ENCODE results near the gene IQCN.

Gene IQCN

DNA sequence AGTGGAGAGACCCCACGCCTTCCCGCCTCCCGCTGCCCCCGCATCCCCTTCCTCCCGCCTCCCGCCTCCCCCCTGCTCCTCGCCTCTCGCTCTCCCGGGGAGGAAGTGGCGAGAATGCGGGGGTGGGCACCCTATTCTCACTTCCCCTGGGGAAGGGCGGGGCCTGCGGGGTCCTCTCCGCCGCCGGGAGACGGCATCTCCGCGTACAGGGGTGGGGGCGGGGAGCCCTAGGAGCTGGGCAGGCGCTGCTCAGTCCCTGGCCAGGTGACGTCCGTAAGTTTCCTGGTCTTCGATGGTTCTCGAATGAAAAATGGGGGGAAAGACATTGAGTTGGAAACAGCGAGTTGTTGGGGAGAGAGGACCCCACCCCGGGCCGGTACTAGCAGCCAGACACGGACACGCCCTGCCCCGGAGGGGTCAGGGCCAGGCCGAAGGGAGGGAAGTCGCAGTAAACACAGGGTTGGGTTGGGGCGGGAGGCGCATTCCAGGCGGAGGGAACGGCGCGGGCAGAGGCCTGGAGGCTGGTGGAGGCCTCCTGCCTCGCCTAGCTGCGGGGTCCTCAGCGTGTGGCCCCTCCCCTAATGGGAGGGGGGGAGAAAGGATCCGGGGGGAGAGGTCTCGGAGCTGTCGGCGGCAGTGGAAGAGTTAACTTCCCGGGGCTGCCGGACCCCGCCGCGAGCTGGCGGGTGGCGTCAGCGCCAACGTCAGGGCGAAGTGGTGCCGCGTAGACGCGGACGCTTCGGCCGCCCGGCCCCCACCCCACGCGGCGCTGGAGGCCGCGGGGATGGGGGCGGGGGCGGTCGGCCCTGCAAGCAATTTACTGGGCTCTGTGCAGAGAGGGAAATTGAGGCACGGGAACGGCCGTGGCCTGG, 17.6 kb upstream of the IQCN start:
- H3K27ac ChIP-seq = peak overlapping the region; percentile 97 to 100
- peak overlapping the region; percentile 81 for H3K4me3 ChIP-seq
- TF ChIP-seq, protein P1, sequence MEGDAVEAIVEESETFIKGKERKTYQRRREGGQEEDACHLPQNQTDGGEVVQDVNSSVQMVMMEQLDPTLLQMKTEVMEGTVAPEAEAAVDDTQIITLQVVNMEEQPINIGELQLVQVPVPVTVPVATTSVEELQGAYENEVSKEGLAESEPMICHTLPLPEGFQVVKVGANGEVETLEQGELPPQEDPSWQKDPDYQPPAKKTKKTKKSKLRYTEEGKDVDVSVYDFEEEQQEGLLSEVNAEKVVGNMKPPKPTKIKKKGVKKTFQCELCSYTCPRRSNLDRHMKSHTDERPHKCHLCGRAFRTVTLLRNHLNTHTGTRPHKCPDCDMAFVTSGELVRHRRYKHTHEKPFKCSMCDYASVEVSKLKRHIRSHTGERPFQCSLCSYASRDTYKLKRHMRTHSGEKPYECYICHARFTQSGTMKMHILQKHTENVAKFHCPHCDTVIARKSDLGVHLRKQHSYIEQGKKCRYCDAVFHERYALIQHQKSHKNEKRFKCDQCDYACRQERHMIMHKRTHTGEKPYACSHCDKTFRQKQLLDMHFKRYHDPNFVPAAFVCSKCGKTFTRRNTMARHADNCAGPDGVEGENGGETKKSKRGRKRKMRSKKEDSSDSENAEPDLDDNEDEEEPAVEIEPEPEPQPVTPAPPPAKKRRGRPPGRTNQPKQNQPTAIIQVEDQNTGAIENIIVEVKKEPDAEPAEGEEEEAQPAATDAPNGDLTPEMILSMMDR (IDR thresholded peaks at IDR 0.05) = no peak
- DNase-seq (ENCODE audit: low spot score) = peak; percentile 92

DNA sequence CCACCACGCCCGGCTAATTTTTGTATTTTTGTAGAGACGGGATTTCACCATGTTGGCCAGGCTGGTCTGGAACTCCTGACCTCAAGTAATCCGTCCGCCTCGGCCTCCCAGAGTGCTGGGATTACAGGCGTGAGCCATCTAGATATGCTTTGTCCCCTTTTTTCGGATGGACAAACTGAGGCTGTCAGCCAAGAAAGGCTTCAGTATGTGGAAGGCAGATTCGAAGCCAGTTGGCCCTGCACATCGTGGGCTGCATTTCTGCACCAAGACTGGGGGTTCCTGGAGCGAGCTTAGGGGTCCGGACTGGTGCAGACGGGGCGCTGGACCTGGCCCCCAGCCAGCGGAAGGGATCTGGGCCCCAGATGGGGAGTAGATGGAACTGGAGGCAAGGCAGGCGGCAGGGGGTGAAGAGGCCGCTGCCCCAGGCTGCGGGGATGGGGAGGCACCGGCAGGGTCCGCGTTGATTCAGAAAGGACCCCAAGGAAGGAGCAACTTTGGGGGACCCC, 16.8 kb upstream of the IQCN start:
- peak overlapping the region; percentile 97 to 100 for H3K27ac ChIP-seq
- TF ChIP-seq, protein P1 (IDR thresholded peaks at IDR 0.05) = no peak
- no peak for DNase-seq (ENCODE audit: low spot score)
- peak overlapping the region; percentile 81 for H3K4me3 ChIP-seq

DNA sequence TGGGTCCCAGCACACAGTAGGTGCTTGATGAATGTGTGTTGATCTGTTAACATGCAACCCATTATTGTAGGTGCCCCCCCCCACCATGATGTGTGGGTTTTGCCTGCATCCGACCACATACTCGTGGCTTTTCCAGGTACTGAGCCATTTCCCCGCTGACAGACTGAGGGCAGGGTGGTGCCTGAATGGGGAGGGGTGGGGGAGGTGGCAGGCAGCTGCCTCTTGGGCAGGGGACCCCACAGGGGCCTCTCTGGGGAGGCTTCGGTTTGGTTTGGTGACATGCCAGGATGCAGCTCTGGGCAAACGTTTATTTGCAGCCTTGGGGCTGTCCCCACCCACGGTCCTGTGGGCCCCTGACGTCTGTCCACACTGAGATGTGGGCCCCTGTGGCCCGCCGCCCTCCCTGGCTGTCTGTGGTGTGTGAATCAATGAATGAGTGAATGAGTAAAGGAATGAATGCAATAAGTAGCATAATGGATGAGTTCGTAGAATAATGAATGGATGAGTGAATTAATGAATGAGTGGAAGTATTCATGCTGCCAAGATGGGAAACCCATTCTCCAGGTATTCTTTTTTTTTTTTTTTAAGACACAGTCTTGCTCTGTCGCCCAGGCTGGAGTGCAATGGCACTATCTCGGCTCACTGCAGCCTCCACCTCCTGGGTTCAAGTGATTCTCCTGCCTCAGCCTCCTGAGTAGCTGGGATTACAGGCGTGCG, 16.2 kb upstream of the IQCN start:
- DNase-seq (ENCODE audit: low spot score) = no peak
- Histone ChIP-seq H3K4me3 (peak overlapping the region; percentile 23), H3K27ac (peak overlapping the region; percentile 97 to 100)
- TF ChIP-seq, protein P1 (IDR thresholded peaks at IDR 0.05) = no peak

DNA sequence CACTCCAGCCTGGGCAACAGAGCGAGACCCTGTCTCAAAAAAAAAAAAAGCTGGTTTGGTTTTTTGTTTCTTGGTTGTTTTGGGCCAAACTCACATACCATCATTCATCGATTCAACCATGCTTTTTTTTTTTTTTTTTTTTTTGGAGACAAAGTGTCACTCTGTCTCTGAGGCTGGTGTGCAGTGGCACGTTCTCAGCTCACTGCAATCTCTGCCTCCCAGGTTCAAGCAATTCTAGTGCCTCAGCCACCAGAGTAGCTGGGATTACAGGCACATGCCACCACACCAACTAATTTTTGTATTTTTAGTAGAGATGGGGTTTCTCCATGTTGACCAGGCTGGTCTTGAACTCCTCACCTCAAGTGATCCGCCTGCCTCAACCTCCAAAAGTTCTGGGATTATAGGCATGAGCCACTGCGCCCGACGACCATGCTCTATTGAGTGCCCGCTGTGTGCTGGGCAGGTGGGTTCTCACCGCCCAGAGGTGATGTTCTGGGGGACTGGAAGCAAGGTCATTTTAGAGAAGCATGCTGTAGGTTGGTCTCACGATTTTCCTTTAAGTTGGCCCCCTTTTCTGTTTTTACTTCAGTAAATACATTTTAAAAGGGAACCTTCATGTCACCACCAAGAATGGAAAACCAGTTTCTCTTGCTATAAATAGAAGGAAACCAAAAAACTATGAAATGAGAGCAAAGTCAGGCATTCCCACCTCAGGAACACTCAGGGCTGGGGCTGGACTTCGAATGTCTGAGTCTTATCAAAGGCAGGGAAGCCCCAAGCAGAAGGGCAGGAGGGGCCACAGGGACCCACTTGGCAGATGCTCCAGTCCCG, 15.4 kb upstream of the IQCN start:
- no peak for DNase-seq (ENCODE audit: low spot score)
- TF ChIP-seq, protein P1 (IDR thresholded peaks at IDR 0.05) = no peak
- Histone ChIP-seq H3K27ac (peak overlapping the region; percentile 97 to 100), H3K4me3 (peak overlapping the region; percentile 23)

DNA sequence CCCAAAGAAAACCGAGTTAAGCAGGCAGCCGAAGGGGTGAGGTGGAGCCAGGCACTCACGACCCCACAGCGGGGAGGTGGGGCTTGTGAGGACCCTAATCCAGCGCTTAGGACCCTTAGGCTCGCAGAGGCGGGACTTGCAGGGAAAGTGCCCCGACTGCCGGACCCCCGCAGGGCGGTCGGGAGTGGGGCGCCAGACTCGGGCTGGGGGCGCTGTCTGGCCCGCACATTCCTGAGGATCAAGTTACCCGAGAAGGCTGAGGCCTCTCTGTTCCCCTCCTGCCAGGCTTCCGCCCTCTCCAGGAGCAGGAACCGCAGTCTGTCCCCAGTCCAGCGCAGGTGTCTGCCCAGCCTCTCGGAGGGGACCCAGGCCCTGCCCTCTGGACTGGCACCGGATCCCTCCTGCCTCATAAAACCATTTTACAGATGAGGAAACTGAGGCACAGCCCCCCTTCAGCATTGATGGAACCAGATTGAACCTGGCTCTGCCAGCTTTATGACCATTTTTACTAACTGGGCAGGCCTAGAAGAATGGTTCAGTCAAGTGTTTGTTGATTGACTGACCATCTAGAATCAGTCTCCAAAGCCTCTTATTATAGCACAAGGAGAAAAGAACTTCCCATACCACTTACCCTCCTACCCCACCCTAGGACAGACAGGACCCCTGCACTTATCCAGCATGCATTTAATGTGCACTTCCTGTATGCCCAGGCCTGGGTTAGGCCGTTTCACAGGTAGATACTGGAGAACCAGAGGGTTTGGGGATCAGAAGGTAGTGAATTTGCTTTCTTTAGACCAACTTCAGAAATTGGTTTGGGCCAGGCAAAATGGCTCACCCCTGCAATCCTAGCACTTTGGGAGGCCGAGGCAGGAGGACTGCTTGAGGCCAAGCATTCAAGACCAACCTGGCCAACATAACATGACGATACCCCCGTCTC, 13.9 kb upstream of the IQCN start:
- H3K4me3 ChIP-seq = no peak overlapping the region
- H3K27ac ChIP-seq = peak overlapping the region in 1 of 2 donors; percentile 49
- DNase-seq (ENCODE audit: low spot score) = no peak
- TF ChIP-seq, protein P1 (IDR thresholded peaks at IDR 0.05) = no peak
